ENCODE measurements around the gene ENTPD8. TPM values are rescaled to one million over a fixed set of nuclear protein-coding genes. Genes with fewer than 3 reads are reported as not detected.

The ENTPD8 gene
- total RNA-seq, 4 donors from 2014 or later: not detected

GRCh38 chr9:137434498-137435380, 6.4 kb downstream of the ENTPD8 start:
- DNase-seq (ENCODE audit: low spot score in 2 of 2): peak in 1 of 2 donors; percentile 84
- 68 to 72% methylated on average over 31 to 39 of the region's 43 CpGs for WGBS, 2 donors
- TF ChIP-seq CTCF (IDR thresholded peaks at IDR 0.05) (no peak), POLR2A (IDR thresholded peaks at IDR 0.05) (no peak)
- H3K4me3 ChIP-seq (ENCODE audit: low read depth, poor library complexity, severe bottlenecking): no peak overlapping the region
- intact Hi-C loops (cut with DNase I; ENCODE audit: low total_unique reads): no loop called here

GRCh38 chr9:137433916-137434431, 7.2 kb downstream of the ENTPD8 start:
- 79 to 87% methylated on average over 13 to 18 of the region's 26 CpGs for WGBS, 2 donors
- TF ChIP-seq CTCF (IDR thresholded peaks at IDR 0.05) (no peak), POLR2A (IDR thresholded peaks at IDR 0.05) (no peak)
- DNase-seq (ENCODE audit: low spot score in 2 of 2): peak in 1 of 2 donors; percentile 83
- intact Hi-C loops (cut with DNase I; ENCODE audit: low total_unique reads): no loop called here
- no peak overlapping the region for H3K4me3 ChIP-seq (ENCODE audit: low read depth, poor library complexity, severe bottlenecking)

- TF ChIP-seq POLR2A (IDR thresholded peaks at IDR 0.05) (no peak), CTCF (IDR thresholded peaks at IDR 0.05) (no peak)
- peak in 1 of 2 donors; percentile 81 for DNase-seq (ENCODE audit: low spot score in 2 of 2)
- 74 to 90% methylated on average over 5 to 19 of the region's 19 CpGs for WGBS, 2 donors
- no peak overlapping the region for H3K4me3 ChIP-seq (ENCODE audit: low read depth, poor library complexity, severe bottlenecking)
- intact Hi-C loops (cut with DNase I; ENCODE audit: low total_unique reads): no loop called here
Measured at GRCh38 chr9:137433349-137433915, 7.7 kb downstream of the ENTPD8 start.

GRCh38 chr9:137432687-137433348, 8.3 kb downstream of the ENTPD8 start:
- DNase-seq (ENCODE audit: low spot score in 2 of 2): peak in 1 of 2 donors; percentile 82
- no peak overlapping the region for H3K4me3 ChIP-seq (ENCODE audit: low read depth, poor library complexity, severe bottlenecking)
- no peak for TF ChIP-seq POLR2A (IDR thresholded peaks at IDR 0.05)
- WGBS, 2 donors: 84 to 88% methylated on average over 11 to 18 of the region's 20 CpGs
- intact Hi-C loops (cut with DNase I; ENCODE audit: low total_unique reads): no loop called here

- DNase-seq (ENCODE audit: low spot score in 2 of 2): peak in 1 of 2 donors; percentile 82
- TF ChIP-seq CTCF (IDR thresholded peaks at IDR 0.05): no peak
- TF ChIP-seq POLR2A (IDR thresholded peaks at IDR 0.05): no peak
- 69 to 81% methylated on average over 17 to 21 of the region's 21 CpGs for WGBS, 2 donors
- H3K4me3 ChIP-seq (ENCODE audit: low read depth, poor library complexity, severe bottlenecking): no peak overlapping the region
- intact Hi-C loops (cut with DNase I; ENCODE audit: low total_unique reads): no loop called here
Measured at GRCh38 chr9:137431416-137431931, 9.7 kb downstream of the ENTPD8 start.

Data from lower leg skin (tissue), 4 donors.